ENCODE measurements around the gene HLA-DPB1.
A peak's percentile ranks its signal among the peaks of the same experiment; 100 is the strongest.
"Not testable (repeated sequence)": the region's sequence is repeated elsewhere in the genome, so short reads cannot be mapped to it uniquely, and the experiment has no call there.

HLA-DPB1 gene

GRCh38 chr6:33088931-33089620 lies 13.3 kb downstream of the HLA-DPB1 start:
- TF ChIP-seq, protein P1, sequence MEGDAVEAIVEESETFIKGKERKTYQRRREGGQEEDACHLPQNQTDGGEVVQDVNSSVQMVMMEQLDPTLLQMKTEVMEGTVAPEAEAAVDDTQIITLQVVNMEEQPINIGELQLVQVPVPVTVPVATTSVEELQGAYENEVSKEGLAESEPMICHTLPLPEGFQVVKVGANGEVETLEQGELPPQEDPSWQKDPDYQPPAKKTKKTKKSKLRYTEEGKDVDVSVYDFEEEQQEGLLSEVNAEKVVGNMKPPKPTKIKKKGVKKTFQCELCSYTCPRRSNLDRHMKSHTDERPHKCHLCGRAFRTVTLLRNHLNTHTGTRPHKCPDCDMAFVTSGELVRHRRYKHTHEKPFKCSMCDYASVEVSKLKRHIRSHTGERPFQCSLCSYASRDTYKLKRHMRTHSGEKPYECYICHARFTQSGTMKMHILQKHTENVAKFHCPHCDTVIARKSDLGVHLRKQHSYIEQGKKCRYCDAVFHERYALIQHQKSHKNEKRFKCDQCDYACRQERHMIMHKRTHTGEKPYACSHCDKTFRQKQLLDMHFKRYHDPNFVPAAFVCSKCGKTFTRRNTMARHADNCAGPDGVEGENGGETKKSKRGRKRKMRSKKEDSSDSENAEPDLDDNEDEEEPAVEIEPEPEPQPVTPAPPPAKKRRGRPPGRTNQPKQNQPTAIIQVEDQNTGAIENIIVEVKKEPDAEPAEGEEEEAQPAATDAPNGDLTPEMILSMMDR (IDR thresholded peaks at IDR 0.05; ENCODE audit: low read depth, low read length) = no peak
- DNase-seq (ENCODE audit: extremely low read depth, low read depth) = no peak

GRCh38 chr6:33091957-33092356 lies 16.2 kb downstream of the HLA-DPB1 start:
- no peak for DNase-seq (ENCODE audit: extremely low read depth, low read depth)
- TF ChIP-seq, protein P1 (IDR thresholded peaks at IDR 0.05; ENCODE audit: low read depth, low read length) = peak; percentile 36

GRCh38 chr6:33092385-33092784 lies 16.6 kb downstream of the HLA-DPB1 start:
- TF ChIP-seq, protein P1 (IDR thresholded peaks at IDR 0.05; ENCODE audit: low read depth, low read length) = no peak
- no peak for DNase-seq (ENCODE audit: extremely low read depth, low read depth)

DNA sequence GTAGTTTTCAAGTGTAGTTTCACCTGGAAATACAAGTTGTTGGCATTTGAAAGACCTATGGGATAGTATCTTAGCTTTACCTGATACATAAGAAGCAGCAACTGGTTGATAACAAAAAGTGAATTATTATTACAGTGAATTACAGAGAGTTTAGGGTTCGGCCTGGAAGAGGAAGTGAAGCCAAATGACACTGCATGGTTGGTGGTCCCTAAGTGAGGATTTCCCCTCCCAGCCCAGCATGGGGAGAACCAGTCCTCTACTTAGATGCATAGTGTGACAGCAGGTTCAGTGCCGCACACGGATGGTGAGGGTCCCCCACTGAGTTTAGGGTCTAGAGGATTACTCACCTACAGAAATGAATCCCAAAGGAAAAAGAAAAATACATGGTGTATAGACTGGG lies 18.1 kb downstream of the HLA-DPB1 start:
- DNase-seq (ENCODE audit: extremely low read depth, low read depth) = no peak
- TF ChIP-seq, protein P1 (IDR thresholded peaks at IDR 0.05; ENCODE audit: low read depth, low read length) = no peak

DNA sequence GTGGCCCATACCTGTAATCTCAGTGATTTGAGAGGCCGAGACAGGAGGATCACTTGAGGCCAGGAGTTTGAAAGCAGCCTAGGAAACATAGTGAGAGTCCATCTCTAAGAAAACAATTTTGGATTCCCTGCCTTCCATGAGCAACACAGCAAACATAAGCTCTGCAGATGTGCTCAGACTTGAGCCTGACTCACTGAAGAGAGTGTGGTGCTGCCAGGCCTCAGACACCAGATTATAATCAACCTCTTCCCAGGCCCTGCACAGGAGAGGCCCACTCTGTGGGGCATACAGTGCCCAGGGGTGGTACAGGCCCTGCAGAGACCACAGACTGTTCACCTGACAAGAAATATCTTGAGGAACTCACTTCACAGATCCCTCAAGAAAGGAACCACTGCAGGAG lies 19.9 kb downstream of the HLA-DPB1 start:
- TF ChIP-seq, protein P1 (IDR thresholded peaks at IDR 0.05; ENCODE audit: low read depth, low read length) = no peak
- no peak for DNase-seq (ENCODE audit: extremely low read depth, low read depth)

GRCh38 chr6:33101121-33101737 lies 25.4 kb downstream of the HLA-DPB1 start:
- not testable (repeated sequence) for DNase-seq (ENCODE audit: extremely low read depth, low read depth)

DNA sequence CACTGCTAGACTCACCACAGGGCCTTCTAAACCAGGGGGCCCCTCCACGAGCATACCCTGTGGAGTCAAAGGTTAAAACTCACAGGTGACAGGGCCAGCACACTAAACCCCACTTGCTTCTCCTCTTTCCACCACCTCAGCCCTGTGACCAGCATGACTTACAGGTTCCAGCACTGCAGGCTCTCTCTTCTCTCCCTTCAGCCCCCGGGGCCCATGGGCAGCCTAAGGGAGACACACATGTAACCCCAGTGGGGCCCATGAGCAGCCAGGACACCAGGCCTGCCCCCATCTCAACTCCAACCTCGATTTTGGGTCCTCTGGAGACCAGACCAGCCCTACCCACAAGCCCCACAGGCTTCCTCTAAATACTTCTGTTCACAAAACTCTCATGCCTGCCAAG lies 28.0 kb downstream of the HLA-DPB1 start:
- TF ChIP-seq, protein P1 (IDR thresholded peaks at IDR 0.05; ENCODE audit: low read depth, low read length) = no peak
- DNase-seq (ENCODE audit: extremely low read depth, low read depth) = no peak

GRCh38 chr6:33104887-33105286 lies 29.1 kb downstream of the HLA-DPB1 start:
- no peak for DNase-seq (ENCODE audit: extremely low read depth, low read depth)
- TF ChIP-seq, protein P1 (IDR thresholded peaks at IDR 0.05; ENCODE audit: low read depth, low read length) = no peak

Measured in AG09319 (cell line).